Kidney tubule cell (primary cell): ENCODE results near the gene MIF.
"Not testable (repeated sequence)": the region's sequence is repeated elsewhere in the genome, so short reads cannot be mapped to it uniquely, and the experiment has no call there.

Source experiments
- DNase-seq: peaks from one replicate; pipeline ENCODE4 v3.0.0-alpha.2; 2018; ENCODE audit warnings: low spot score

The MIF gene

DNA sequence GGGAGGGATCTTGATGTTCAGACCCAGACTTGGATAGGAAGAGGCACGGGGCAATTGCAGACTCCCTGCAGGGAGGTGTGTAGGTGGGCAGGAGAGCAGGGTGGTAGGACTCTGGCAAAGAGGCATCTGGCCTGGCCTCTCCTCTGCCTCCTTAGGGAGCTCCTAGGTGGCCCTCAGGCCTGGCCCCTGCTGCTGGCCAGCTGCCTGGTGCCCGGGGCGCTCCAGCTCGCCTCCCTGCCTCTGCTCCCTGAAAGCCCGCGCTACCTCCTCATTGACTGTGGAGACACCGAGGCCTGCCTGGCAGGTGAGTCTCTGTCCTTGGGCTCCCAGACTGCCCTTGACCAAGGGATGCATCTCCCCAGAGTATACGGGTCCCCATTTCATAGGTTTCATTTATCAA is 16.6 kb upstream of the MIF start:
- no peak for DNase-seq

GRCh38 chr22:23878219-23878618 is 16.0 kb upstream of the MIF start:
- no peak for DNase-seq

GRCh38 chr22:23882370-23882769 is 11.8 kb upstream of the MIF start:
- DNase-seq = no peak

DNA sequence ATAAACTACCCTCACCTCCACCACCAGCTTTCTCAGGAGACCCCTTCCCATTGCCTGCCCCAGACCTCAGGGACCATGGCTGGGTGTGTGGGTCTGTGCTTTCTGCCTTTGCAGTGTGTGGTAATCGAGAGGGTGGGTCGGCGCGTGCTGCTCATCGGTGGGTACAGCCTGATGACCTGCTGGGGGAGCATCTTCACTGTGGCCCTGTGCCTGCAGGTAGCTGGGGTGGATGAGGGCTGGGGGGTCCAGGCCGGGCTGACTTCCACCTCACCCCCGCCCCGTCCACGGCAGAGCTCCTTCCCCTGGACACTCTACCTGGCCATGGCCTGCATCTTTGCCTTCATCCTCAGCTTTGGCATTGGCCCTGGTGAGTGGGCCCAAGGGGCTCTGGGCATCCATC is 10.5 kb upstream of the MIF start:
- no peak for DNase-seq

DNA sequence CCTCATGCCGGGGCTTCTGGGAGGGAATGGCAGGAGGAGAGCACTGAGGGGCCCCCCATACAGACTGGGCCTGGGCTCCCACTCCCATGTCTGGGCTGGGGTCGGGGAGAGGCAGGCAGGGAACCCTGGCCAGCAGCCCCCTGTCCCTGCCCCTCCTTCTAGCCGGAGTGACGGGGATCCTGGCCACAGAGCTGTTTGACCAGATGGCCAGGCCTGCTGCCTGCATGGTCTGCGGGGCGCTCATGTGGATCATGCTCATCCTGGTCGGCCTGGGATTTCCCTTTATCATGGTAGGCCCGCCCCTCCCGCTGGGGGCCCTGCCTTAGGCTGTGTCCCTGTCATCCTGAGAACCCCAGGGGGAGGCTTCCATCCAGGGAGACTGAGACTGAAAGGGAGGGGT is 10.0 kb upstream of the MIF start:
- DNase-seq = no peak

- no peak for DNase-seq
Observed at GRCh38 chr22:23888615-23889401, 5.4 kb upstream of the MIF start.

DNA sequence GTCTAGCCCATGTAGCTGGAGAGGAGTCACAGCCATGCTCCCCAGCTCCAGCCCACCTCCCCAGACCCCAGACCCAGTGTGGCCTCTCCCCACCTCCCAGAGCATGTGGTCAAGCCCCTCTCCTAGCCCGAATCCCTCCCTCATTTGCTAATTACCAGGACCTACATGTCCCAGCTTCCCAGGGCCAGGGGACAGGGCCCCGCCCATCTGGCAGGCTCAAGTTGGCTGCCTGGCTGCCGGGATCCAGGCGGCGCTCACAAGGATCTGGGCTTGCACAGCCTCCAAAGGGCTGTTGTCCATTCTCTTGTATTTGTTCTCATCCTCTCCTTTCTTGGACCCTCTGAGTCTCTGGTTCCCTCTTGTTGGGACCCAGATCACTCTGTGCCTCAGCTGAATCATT is 4.6 kb upstream of the MIF start:
- no peak for DNase-seq

GRCh38 chr22:23891726-23892125 is 2.5 kb upstream of the MIF start:
- no peak for DNase-seq

- no peak for DNase-seq
Observed at GRCh38 chr22:23892130-23892529, 2.1 kb upstream of the MIF start.

- no peak for DNase-seq
Observed at GRCh38 chr22:23892706-23893105, 1.5 kb upstream of the MIF start.

- DNase-seq = no peak
Observed at GRCh38 chr22:23893121-23893944, 850 bp upstream of the MIF start.

DNA sequence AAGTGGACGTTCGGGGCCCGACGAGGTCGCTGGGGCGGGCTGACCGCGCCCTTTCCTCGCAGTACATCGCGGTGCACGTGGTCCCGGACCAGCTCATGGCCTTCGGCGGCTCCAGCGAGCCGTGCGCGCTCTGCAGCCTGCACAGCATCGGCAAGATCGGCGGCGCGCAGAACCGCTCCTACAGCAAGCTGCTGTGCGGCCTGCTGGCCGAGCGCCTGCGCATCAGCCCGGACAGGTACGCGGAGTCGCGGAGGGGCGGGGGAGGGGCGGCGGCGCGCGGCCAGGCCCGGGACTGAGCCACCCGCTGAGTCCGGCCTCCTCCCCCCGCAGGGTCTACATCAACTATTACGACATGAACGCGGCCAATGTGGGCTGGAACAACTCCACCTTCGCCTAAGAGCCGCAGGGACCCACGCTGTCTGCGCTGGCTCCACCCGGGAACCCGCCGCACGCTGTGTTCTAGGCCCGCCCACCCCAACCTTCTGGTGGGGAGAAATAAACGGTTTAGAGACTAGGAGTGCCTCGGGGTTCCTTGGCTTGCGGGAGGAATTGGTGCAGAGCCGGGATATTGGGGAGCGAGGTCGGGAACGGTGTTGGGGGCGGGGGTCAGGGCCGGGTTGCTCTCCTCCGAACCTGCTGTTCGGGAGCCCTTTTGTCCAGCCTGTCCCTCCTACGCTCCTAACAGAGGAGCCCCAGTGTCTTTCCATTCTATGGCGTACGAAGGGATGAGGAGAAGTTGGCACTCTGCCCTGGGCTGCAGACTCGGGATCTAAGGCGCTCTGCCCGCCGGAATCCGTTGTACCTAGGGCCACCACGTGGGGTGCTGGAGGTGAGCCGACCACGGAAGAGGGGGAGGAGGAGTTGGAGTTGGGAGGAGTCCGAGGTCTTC is 771 bp downstream of the MIF start:
- DNase-seq = peak; percentile 90

GRCh38 chr22:23895599-23896144 is 1.5 kb downstream of the MIF start:
- no peak for DNase-seq

- no peak for DNase-seq
Observed at GRCh38 chr22:23896166-23896522, 2.0 kb downstream of the MIF start.

DNA sequence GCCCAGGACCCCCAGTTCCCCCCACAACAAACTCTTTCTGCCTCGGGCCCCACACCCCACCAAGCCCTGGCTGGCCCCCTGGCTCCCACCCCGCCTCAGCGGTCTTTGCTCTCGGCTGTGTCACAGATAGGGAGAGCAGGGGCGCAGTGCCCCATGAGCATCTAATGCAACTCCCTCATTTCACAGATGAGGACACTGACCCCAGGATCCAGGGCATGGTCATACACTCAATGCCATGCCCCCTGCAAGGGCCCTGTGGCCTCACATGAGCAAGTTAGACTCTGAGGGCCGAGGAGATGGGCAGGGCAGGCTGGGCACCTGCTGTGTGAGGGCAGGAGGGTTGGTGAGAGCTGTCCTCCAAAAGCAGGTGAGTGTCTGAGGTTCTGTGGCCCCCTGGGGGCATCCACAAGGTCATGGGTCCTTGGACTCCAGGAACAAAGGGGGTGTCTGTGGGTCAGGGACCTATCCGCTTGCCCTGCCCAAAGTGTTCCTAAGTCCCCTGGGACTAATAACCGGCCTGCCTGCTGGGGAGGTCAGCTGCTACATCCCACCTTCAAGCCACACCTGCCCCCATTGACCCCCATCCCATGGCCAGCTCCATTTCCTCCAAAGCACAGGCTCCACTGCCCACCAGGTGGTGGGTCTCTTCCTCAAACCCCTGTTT is 2.5 kb downstream of the MIF start:
- DNase-seq = no peak

- DNase-seq = no peak
Observed at GRCh38 chr22:23897320-23897719, 3.1 kb downstream of the MIF start.

DNA sequence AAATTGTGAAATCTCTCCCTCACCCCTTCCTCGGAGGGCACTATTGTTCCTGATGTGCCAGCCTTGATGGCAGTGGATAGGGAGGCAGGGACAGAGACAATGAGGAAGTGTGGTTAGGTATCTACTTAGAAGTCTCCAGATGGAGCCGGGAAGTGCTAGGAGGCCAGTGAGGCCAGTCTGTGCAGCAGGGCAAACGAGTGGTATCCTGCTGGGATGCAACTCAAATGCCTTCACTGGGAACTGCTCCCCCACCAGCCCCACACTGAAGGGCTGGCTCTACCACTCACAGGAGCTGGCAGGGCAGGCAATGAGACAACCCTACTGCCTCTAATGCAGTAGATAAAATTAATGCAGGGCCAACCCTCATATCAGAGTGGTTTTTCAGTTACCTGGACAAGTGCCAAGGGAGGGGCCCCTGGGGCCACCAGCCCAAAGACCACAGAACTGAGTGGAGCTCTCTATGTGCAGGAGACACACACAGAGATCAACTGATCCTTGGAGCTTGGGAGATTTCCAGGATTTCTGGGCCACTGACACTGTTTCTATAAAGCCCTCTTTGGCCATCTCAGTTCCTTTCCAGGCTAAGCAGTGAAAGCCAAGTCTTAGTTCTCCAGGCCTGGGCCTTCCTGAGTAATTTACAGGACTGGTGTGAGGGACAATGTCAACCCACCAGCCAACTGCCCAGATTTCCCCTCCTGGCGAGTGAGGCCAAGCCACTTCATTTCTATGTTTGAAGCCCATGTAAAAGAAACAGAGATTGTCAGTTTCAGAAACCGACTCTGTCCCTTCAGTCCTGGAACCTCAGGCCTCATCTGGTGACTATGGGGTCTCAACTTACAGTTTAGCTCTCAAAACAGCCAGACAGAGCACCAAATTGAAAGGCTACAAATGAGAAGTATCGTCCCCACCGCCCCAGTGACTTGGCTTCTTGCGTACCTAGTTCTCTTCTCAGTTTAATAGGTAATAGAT is 4.1 kb downstream of the MIF start:
- DNase-seq = no peak

GRCh38 chr22:23899042-23899745 is 5.0 kb downstream of the MIF start:
- DNase-seq = no peak

DNA sequence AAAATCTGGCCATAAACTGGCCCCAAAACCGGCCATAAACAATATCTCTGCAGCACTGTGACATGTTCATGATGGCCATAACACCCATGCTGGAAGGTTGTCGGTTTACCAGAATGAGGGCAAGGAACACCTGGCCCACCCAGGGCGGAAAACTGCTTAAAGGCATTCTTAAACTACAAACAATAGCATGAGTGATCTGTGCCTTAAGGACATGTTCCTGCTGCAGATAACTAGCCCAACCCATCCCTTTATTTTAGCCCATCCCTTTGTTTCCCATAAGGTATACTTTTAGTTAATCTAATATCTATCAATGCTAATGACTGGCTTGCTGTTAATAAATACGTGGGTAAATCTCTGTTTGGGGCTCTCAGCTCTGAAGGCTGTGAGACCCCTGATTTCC is 6.0 kb downstream of the MIF start:
- not testable (repeated sequence) for DNase-seq

DNA sequence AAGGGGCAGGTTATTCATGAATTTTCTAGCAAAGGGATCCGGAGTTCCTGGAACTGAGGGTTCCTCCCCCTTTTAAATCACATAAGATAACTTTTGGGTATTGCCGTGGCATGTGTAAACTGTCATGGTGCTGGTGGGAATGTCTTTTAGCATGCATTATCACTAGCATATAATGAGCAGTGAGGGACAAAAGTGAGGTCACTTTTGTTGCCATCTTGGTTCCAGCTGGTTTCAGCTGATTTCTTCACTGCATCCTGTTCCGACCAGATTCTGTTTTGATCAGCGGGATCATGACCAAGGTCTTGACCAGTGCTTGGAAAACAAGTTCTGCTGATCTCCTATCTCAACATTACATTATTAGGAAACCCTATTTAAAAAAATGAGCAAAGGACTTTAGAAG is 7.4 kb downstream of the MIF start:
- no peak for DNase-seq
